ENCODE results near the gene DAB2. TPM values are rescaled to one million over a fixed set of nuclear protein-coding genes. Genes with fewer than 3 reads are reported as not detected.

DAB2 gene
- total RNA-seq, 1 experiment from 2014 or later, result 2.3 TPM

GRCh38 chr5:39415201-39415600, 9.6 kb downstream of the DAB2 start:
- H3K56ac ChIP-seq (ENCODE audit: insufficient read length, low read depth, low read length), result no peak overlapping the region
- no peaks in the 10 kb centered on the region for H3K79me1 ChIP-seq (ENCODE audit: insufficient read depth, low read depth, low read length, poor library complexity, severe bottlenecking)
- TF ChIP-seq CTCF (conservative IDR thresholded peaks at IDR 0.05), result no peak
- H3K23ac ChIP-seq (ENCODE audit: insufficient read length, low read depth, low read length), result no peak overlapping the region
- H3K23me2 ChIP-seq (ENCODE audit: insufficient read length, low read depth, low read length, poor library complexity, severe bottlenecking), result no peaks in the 10 kb centered on the region
- no peak overlapping the region for H4K91ac ChIP-seq (ENCODE audit: insufficient read length, low read depth, low read length)
- no peak overlapping the region for H2BK12ac ChIP-seq (ENCODE audit: insufficient read length, low read depth, low read length)
- H4K8ac ChIP-seq (replicated peaks; ENCODE audit: insufficient read length, low read depth, low read length), result no peak overlapping the region
- H4K20me1 ChIP-seq (ENCODE audit: control insufficient read depth, insufficient read depth, insufficient read length), result no peaks in the 10 kb centered on the region
- no peak overlapping the region for H3K27ac ChIP-seq (ENCODE audit: insufficient read length, low read depth, low read length)
- WGBS (ENCODE audit: extremely low coverage, insufficient read length, low lambda C conversion rate), result no CpG with 5 or more reads among the region's 2 CpGs
- H3K79me2 ChIP-seq (ENCODE audit: insufficient read depth, low read length), result no peaks in the 10 kb centered on the region
- no peak overlapping the region for H2BK5ac ChIP-seq (ENCODE audit: insufficient read length, low read length)
- peaks cover 7% of the 10 kb centered on the region; the same call in 1 of the 2 replicates for H3K4me1 ChIP-seq (ENCODE audit: insufficient read depth, low read length)
- Mint-ChIP-seq H3K4me1 (peaks cover 23 to 31% of the 10 kb centered on the region in 2 experiments), H3K27me3 (ENCODE audit: low read depth) (no peaks in the 10 kb centered on the region), H3K9me3 (no peaks in the 10 kb centered on the region), H3K4me3 (no peak overlapping the region), H3K36me3 (ENCODE audit: insufficient read depth in 1 of 3, low read depth in 3 of 3) (no peaks in the 10 kb centered on the region), H3K27ac (no peak overlapping the region)
- H2BK20ac ChIP-seq (ENCODE audit: low read depth, low read length, poor library complexity, severe bottlenecking), result no peak overlapping the region
- H3K14ac ChIP-seq (ENCODE audit: insufficient read depth, low read length), result no peak overlapping the region
- no peak overlapping the region for H3K18ac ChIP-seq (ENCODE audit: insufficient read length, low read depth, low read length)
- H3K9me3 ChIP-seq (ENCODE audit: control insufficient read depth, low read depth, low read length), result no peaks in the 10 kb centered on the region
- H2AK5ac ChIP-seq (ENCODE audit: insufficient read length, low read length), result no peak overlapping the region
- H4K5ac ChIP-seq (ENCODE audit: insufficient read length, low read depth, low read length), result no peak overlapping the region
- H3T11ph ChIP-seq (ENCODE audit: low read length), result no peak overlapping the region
- no peak overlapping the region for H2BK15ac ChIP-seq (ENCODE audit: low read depth, low read length)
- H3K4ac ChIP-seq (ENCODE audit: low read depth, low read length), result no peak overlapping the region
- no peak overlapping the region for H2BK120ac ChIP-seq (ENCODE audit: low read depth, low read length, poor library complexity, severe bottlenecking)
- no peak overlapping the region for H2AFZ ChIP-seq (ENCODE audit: low read length)
- no peak overlapping the region for H3K4me2 ChIP-seq (ENCODE audit: insufficient read depth, insufficient read length, low read length)
- H3K9ac ChIP-seq (ENCODE audit: extremely low read depth, insufficient read length, low read length), result no peak overlapping the region
- no peaks in the 10 kb centered on the region for H3K27me3 ChIP-seq (ENCODE audit: insufficient read depth, low read length)
- no peak for DNase-seq

Measured in H9 (cell line).